ENCODE measurements around the gene FBN1. TPM values are rescaled to one million over a fixed set of nuclear protein-coding genes. Genes with fewer than 3 reads are reported as not detected.
A peak's percentile ranks its signal among the peaks of the same experiment; 100 is the strongest.

FBN1 gene
- total RNA-seq, 1 experiment from 2014 or later: 6.7 TPM

DNA sequence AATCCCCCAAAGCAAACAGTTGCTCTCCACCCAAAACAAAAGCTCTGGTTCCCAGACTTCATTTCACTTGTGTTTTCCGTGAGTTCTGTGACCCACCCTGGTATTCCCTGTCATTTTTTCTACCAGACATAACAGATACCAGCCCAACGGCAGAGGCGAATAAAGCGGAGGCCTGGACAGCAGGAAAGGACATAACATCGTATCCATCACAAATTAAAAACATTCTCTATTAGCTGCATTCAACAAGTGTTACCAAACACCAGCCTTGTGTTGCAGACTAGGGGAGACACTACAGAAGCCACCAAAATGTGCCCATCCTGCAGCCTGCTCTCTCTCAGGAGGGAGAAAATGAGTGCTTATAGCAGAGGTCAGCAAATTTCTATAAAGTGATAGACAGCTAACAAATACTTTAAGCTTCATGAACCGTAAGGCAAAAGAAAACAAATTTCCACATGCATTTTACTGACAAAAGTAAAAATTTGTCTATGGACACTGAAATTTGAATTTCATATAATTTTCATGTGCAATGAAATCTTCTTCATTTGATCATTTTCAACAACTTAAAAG lies 7.1 kb upstream of the FBN1 start:
- Histone ChIP-seq H3K9ac (ENCODE audit: low read length) (no peak overlapping the region), H2AFZ (ENCODE audit: low read length) (no peak overlapping the region), H3K9me2 (replicated peaks; ENCODE audit: low read length) (no peaks in the 10 kb centered on the region), H3K27ac (ENCODE audit: low read length) (no peak overlapping the region), H4K20me1 (ENCODE audit: low read length) (no peaks in the 10 kb centered on the region), H3K27me3 (ENCODE audit: low read length) (no peaks in the 10 kb centered on the region), H3K4me2 (ENCODE audit: low read length) (no peak overlapping the region), H3F3A (ENCODE audit: low read length, unreplicated experiment) (no peaks in the 10 kb centered on the region), H3K79me2 (ENCODE audit: low read length) (no peaks in the 10 kb centered on the region), H3K4me1 (ENCODE audit: insufficient read depth, low read length) (no peaks in the 10 kb centered on the region), H3K4me3 (ENCODE audit: low read length) (no peak overlapping the region), H3K36me3 (ENCODE audit: low read depth, low read length) (no peaks in the 10 kb centered on the region), H3K9me3 (ENCODE audit: low read length) (no peaks in the 10 kb centered on the region)
- ChIA-PET POLR2A (ENCODE audit: unreplicated experiment) (no interaction called here), CTCF (no interaction called here)
- TF ChIP-seq CTCF (conservative IDR thresholded peaks at IDR 0.05; ENCODE audit: low read depth, low read length) (no peak), EZH2phosphoT487 (IDR thresholded peaks at IDR 0.05; ENCODE audit: borderline replicate concordance, low read length) (no peak)
- DNase-seq (no peak), ATAC-seq (no peak)
- no TSS peak for BruUV-seq (replicated peaks)
- intact Hi-C loops (cut with micrococcal nuclease): no loop called here

DNA sequence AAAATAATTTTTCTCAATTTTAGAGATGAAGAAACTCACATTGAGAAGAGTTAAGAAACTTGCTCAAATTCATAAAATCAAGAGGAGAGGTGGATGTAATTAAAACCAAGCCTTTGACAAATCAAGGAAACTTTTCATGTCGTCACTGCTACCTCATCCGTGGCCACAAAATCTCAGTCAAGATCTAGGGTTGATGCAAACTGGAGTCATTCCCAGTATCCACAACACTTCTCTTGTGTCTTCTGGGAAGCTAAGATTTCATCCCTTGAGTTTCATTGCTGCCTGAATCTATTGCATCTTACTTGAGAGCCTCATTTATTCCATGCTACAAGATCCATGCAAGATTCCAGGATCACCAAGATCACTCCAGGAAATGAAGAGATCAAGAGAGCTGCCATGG lies 5.4 kb upstream of the FBN1 start:
- H3K27me3 ChIP-seq (ENCODE audit: low read length): no peaks in the 10 kb centered on the region
- H3K79me2 ChIP-seq (ENCODE audit: low read length): no peaks in the 10 kb centered on the region
- TF ChIP-seq EZH2 (IDR thresholded peaks at IDR 0.05; ENCODE audit: low read length, unreplicated experiment) (no peak), EZH2phosphoT487 (IDR thresholded peaks at IDR 0.05; ENCODE audit: borderline replicate concordance, low read length) (no peak), CTCF (conservative IDR thresholded peaks at IDR 0.05; ENCODE audit: low read depth, low read length) (no peak)
- no peaks in the 10 kb centered on the region for H3F3A ChIP-seq (ENCODE audit: low read length, unreplicated experiment)
- H3K27ac ChIP-seq (ENCODE audit: low read length): no peak overlapping the region
- ChIA-PET POLR2A (ENCODE audit: unreplicated experiment) (no interaction called here), CTCF (no interaction called here)
- H3K4me3 ChIP-seq (ENCODE audit: low read length): no peak overlapping the region
- no peak overlapping the region for H3K9ac ChIP-seq (ENCODE audit: low read length)
- no peak for ATAC-seq
- no peaks in the 10 kb centered on the region for H3K4me1 ChIP-seq (ENCODE audit: insufficient read depth, low read length)
- no TSS peak for BruUV-seq (replicated peaks)
- no peaks in the 10 kb centered on the region for H3K36me3 ChIP-seq (ENCODE audit: low read depth, low read length)
- H3K9me2 ChIP-seq (replicated peaks; ENCODE audit: low read length): no peaks in the 10 kb centered on the region
- H3K9me3 ChIP-seq (ENCODE audit: low read length): no peaks in the 10 kb centered on the region
- no peak overlapping the region for H2AFZ ChIP-seq (ENCODE audit: low read length)
- no peaks in the 10 kb centered on the region for H4K20me1 ChIP-seq (ENCODE audit: low read length)
- no peak for DNase-seq
- no peak overlapping the region for H3K4me2 ChIP-seq (ENCODE audit: low read length)
- intact Hi-C loops (cut with micrococcal nuclease): no loop called here

DNA sequence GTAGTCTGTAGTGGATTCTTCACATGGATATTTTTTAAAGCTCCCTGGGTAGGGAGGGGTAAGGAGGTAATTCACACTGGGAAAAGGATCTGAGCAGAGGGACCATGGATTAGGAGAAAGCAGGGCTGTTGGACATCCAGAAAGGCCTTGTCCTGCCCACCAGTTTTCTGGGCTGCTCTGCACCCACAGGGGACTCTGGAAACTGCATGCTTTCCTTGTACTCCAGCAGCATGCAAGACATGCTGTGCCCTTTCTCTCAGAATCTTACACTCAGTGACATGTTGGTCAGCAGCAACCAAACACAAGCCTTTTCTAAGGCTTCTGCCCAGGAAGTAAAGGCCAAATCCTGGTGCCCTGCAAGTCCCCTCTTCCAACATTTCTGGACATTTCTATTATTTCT lies 2.5 kb upstream of the FBN1 start:
- Histone ChIP-seq H3K36me3 (ENCODE audit: low read depth, low read length) (no peaks in the 10 kb centered on the region), H3K9ac (ENCODE audit: low read length) (no peak overlapping the region), H3K9me3 (ENCODE audit: low read length) (no peaks in the 10 kb centered on the region), H2AFZ (ENCODE audit: low read length) (no peak overlapping the region), H3K79me2 (ENCODE audit: low read length) (no peaks in the 10 kb centered on the region), H3K4me2 (ENCODE audit: low read length) (no peak overlapping the region), H3F3A (ENCODE audit: low read length, unreplicated experiment) (no peaks in the 10 kb centered on the region), H3K4me3 (ENCODE audit: low read length) (no peak overlapping the region), H3K4me1 (ENCODE audit: insufficient read depth, low read length) (peaks cover 14% of the 10 kb centered on the region), H3K27me3 (ENCODE audit: low read length) (no peaks in the 10 kb centered on the region), H4K20me1 (ENCODE audit: low read length) (no peaks in the 10 kb centered on the region), H3K27ac (ENCODE audit: low read length) (no peak overlapping the region), H3K9me2 (replicated peaks; ENCODE audit: low read length) (no peaks in the 10 kb centered on the region)
- ChIA-PET POLR2A (ENCODE audit: unreplicated experiment) (no interaction called here), CTCF (no interaction called here)
- DNase-seq (peak; percentile 28), ATAC-seq (no peak)
- BruUV-seq (replicated peaks): no TSS peak
- intact Hi-C loops (cut with micrococcal nuclease): loop anchor here (10.0 kb wide), 2 partner anchors 57 to 183 kb away; no protein-coding TSS in a partner anchor
- TF ChIP-seq EZH2phosphoT487 (IDR thresholded peaks at IDR 0.05; ENCODE audit: borderline replicate concordance, low read length): no peak
- no peak for TF ChIP-seq EZH2 (IDR thresholded peaks at IDR 0.05; ENCODE audit: low read length, unreplicated experiment)
- TF ChIP-seq CTCF (conservative IDR thresholded peaks at IDR 0.05; ENCODE audit: low read depth, low read length): no peak
